SH-SY5Y (cell line): ENCODE data around the gene HCN2.

Experiments used
- GATA2 ChIP-seq: IDR thresholded peaks from 2 replicates; pipeline ENCODE4 v1.6.1; 2011; ENCODE audit warnings: mild to moderate bottlenecking, low read depth, low read length
- GATA3 ChIP-seq: IDR thresholded peaks from 2 replicates; pipeline ENCODE4 v1.6.1; 2011; ENCODE audit warnings: low read depth, mild to moderate bottlenecking, low read length, moderate library complexity

The HCN2 gene

DNA sequence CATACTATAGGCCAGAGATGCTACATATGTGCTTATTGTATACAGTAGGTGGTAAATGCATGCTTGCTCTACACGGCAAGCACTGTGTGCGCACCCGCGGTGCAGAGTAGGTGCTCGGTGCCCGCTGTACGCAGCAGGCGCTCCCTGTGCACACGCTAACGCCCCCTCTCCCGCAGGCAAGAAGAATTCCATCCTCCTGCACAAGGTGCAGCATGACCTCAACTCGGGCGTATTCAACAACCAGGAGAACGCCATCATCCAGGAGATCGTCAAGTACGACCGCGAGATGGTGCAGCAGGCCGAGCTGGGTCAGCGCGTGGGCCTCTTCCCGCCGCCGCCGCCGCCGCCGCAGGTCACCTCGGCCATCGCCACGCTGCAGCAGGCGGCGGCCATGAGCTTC, 25.9 kb downstream of the HCN2 start:
- TF ChIP-seq GATA3 (no peak), GATA2 (no peak)

DNA sequence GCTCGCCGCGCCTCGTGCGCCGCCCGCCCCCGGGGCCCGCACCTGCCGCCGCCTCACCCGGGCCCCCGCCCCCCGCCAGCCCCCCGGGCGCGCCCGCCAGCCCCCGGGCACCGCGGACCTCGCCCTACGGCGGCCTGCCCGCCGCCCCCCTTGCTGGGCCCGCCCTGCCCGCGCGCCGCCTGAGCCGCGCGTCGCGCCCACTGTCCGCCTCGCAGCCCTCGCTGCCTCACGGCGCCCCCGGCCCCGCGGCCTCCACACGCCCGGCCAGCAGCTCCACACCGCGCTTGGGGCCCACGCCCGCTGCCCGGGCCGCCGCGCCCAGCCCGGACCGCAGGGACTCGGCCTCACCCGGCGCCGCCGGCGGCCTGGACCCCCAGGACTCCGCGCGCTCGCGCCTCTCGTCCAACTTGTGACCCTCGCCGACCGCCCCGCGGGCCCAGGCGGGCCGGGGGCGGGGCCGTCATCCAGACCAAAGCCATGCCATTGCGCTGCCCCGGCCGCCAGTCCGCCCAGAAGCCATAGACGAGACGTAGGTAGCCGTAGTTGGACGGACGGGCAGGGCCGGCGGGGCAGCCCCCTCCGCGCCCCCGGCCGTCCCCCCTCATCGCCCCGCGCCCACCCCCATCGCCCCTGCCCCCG, 26.5 kb downstream of the HCN2 start:
- no peak for TF ChIP-seq GATA3

DNA sequence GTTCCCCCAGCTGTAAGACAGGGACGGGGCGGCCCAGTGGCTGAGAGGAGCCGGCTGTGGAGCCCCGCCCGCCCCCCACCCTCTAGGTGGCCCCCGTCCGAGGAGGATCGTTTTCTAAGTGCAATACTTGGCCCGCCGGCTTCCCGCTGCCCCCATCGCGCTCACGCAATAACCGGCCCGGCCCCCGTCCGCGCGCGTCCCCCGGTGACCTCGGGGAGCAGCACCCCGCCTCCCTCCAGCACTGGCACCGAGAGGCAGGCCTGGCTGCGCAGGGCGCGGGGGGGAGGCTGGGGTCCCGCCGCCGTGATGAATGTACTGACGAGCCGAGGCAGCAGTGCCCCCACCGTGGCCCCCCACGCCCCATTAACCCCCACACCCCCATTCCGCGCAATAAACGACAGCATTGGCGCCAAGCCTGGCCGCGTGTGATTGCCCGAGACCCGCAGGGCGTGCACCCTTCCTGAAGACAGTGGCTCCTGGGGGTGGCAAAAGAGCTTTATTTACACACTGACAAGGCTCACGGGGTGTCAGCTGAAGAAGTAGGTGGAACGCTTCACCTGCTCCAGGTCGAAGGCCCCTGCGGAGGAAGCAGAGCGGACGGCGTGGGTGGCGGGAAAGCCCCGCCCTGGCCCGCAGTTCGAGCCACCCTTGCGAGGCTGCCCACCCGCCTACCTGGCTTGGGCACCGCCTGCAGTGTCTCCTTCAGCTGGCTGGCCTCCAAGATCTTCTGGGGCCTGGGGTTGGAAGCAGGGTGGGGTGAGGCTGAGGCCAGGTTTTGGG, 27.3 kb downstream of the HCN2 start:
- TF ChIP-seq GATA2, result no peak
- no peak for TF ChIP-seq GATA3

DNA sequence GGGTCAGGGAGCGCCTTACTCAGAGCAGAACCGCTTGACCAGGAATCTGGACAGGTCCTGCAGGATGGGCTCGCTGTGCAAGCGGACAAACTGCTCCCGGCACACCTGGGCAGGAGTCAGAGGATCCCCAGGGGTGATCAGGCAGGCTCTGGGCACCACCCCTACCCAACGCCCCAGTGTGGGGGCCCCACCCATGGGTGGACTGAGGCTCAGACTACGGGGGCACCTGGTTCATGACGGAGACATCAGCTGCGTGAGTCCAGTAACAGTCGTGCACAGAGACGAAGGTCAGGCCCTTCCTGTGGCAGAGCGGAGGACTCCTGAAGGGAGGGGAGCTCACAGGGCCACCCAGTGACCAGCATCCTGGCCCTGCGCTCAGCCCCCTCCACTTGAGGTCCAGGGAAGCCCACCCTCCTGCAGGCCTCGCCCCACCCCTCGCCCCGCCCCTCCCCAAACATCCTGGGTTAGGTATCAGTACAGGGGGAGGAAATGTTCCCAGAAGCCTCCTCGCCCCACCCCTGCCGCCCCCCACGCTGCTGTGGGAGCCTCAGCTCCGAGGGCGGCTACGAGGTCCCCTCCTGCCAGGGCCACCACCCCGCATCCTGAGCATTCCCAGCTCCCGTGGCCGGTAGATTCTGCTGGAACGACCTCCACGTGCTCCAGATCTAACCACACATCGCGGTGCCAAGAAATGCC, 28.0 kb downstream of the HCN2 start:
- TF ChIP-seq GATA3 (no peak), GATA2 (no peak)

DNA sequence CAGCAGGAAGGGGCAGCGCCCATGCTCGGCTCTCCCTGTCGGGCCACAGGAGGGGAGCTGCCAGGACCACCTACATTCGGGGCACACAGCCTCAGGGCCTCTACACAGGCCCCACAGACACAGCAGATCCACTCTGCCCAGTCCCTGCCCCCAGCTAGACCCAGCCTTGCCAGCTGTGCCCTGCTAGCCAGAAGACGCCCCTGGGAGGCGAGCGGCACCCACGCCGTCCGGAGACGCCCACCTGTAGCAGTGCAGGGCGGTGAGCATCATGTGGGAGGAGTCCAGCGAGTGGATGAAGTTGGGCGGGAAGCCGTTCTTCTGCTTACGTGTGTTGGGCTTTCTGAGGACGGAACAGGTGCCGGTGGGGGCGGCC, 28.6 kb downstream of the HCN2 start:
- TF ChIP-seq GATA2 (no peak), GATA3 (no peak)

DNA sequence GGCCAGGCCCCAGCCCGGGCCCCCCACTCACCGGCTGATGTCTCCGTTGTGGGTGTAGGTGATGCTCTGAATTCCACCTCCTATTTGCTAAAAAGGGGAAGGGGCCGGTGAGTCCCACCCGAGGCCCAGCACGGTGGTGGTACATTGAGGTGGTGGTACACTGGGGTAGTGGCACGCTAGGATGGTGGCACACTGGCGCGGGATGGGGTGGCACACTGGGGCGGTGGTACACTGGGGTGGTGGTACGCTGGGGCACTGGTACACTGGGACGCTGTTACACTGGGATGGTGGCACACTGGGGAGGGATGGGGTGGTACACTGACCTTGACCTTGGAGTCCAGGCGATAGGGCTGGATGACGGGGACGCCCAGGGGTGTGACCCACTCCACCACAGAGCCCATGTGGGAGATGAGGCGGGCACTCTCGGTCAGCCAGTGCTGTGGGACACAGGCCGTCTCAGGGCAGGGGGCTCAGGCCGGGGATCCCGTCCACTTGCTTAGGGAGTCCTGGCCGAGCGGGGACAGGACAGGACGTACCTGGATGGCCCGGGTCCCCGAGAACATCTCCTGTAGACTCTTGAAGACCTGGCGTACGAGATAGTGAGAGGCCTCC, 29.1 kb downstream of the HCN2 start:
- TF ChIP-seq GATA2 (no peak), GATA3 (no peak)

DNA sequence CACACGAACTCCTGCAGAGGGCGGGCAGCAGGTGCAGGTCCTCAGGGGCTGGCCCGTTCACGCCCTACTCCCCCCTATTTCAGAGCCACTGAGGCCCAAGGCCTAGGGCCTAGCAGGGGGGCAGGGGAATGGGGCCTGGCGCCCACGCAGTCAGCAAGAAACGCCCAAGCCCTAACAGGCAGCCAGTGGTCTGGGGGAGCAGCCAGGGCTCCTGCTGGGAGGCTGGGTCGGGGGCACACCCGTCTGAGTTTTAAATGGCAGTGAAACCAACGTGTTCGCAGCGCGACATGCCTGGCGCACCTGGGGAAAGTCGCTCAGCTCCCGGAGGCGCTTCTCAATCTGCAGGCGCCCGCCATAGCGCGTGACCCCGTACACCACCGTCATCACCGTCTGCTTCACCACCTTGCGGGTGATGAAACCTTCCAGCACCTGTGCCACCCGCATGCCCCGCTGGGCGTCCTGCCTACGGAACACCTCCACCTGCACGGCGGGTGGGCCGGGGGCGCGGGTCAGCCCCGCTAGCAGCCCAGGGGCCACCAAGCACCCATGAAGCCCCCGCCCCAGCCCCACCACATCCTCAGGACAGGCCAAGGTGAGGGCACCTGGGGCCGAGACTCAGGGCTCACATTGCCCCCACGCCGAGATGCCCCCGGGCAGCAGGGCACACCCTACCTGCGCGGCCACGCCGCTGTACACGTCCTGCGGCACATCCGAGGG, 29.8 kb downstream of the HCN2 start:
- TF ChIP-seq GATA3 (no peak), GATA2 (no peak)

DNA sequence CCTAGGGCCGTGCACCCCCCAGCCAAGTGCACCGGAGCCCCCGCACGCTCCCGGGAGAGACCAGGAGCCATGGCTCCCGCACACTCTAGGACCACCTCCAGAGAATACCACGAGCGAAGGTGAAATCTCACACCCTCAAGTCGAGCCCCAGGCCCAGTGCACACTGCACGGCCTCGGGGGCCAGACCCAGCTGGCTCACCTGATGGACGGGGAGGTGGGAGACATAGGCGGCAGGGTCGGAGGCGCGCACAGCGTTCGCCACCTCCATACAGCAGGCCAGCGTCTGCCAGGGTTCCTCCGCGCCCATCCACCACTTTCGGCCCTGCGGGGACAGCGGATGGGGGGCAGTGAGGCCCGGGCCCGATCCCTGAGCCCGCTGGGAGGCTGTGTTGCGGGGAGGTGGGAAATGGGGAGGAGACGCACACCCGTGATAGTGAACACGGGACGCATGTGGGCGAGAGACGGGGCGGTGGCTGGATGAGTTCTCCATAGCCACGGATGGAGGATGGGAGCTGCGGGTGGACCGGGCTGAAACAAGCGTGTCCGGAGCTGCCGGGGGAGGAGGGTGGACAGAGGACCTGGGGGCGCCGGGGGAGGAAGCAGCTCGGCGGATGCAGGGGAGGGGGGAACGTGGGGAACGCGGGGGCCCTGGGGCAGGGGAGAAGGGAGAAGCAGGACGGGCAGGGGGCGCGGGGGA, 30.6 kb downstream of the HCN2 start:
- TF ChIP-seq GATA3, result no peak
- no peak for TF ChIP-seq GATA2

DNA sequence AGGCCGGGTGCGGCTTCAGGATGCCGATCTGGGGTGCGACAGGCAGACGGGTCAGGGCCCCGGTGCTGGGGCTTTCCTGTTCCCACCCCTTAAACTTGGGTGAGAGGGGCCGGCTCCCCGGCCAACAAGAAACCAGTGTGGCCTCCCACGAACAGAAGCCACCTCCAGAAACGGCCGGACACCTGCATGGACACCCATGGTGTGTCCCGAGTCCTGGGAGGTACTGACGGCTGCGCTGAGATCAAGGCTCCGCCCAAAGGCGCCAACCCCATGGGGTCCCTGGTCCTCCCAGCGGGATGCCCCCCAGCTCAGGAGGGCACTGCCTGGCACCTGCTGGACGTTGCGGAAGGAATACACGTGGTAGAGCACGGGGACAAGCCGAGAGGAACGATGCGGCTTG, 32.1 kb downstream of the HCN2 start:
- TF ChIP-seq GATA2, result no peak
- no peak for TF ChIP-seq GATA3

DNA sequence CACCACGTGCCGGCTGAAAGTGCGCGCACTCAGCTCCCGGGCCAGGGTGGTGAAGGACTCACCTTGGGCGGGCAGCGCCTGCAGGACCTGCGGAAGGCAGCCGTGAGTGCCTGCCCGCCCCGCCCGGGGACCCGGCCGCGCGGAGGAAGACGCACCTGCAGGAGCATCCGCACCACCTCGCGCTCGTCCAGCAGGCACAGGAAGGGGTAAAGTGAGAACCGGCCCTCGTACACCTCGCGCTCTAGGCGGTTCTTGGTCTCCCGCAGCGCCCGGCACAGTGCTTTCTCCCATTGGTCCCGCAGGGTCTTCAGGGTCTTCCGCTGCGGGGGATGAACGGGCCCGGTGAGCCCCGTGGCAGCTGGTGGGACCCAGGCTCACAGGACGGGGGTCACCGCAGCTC, 33.0 kb downstream of the HCN2 start:
- TF ChIP-seq GATA2 (no peak), GATA3 (no peak)

DNA sequence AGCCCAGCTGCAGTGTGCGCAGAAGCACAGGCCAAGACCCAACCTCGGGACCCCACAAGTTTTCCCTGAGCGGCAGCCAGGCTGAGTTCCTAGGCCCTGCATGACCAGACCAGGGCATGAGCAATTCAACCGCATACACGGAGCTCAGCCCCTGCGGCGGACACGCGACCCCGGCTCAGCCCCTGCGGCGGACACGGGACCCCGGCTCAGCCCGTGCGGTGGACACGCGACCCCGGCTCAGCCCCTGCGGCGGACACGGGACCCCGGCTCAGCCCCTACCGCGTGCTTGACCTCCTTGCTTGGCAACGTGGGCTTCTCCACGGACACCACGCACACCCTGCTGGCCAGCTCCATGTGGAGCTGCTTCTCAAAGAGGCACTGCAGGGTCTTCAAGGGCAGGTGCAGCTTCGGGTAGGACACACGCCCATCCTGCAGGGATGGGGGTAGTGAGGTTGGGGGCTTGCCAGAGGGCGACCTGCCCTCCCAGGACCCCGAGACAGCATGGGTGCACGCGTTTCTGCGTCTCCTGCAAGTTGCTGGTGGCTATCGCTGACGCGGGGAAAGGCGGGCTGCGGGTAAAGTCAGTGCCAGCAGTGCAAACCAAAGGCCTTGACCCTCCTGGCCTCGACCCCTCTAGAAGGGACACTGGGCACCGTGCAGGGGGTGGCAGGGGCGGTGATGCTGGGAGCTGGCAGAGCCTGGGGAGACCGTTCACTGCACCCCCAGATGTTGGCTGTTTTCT, 33.7 kb downstream of the HCN2 start:
- TF ChIP-seq GATA3 (no peak), GATA2 (no peak)

DNA sequence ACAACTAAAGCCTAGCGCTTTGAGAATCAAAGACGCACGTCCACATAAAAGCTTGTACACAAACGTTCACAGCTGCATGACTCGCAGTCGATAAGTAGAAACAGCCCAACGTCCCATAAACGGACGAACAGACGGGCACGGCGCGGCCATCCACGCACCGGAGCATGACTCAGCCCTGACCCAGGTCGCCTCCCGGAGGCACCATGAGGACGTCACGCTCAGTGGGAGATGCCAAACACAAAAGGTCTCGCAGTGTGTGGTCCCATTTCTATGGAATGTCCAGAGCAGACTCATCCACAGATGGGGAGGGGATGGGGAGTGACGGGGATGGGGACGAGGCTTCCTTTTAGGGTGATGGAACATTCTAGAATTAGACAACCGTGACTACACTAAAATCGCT, 34.3 kb downstream of the HCN2 start:
- TF ChIP-seq GATA2, result no peak
- no peak for TF ChIP-seq GATA3

DNA sequence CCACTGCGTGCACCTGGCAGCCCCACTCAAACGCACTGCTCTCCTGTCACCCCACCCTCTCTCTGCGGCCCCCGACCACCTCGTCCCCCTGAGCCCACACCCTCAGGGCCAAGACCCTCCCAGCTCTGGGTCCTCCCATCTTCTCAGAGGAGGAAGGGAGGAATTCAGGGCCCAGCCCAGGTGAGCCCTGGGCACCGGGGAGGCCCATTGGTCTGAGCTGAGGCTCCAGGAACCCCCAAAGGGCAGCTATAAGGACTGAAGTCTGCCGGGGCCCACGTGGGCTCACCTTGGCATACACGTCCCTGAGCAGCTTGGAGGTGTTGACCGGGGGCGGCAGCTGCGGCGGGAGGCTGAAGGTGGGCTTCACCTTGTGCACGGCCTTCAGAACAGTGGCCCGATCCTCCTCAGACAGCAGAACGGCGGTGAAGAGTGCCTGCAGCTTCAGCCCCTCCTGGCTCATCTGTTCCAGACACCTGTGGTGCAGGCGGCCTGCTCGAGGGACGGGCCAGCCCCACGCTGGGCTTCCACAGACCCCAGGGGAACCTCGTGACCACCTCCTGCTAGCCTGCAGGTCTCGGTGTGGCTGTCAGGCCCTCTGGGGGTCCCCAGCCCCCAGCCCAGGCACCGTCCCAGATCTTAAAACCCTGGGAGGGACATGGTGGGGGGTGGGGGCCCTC, 34.9 kb downstream of the HCN2 start:
- no peak for TF ChIP-seq GATA2
- TF ChIP-seq GATA3, result no peak
